Measurements from ENCODE around the gene TTC33.

Gene TTC33

DNA sequence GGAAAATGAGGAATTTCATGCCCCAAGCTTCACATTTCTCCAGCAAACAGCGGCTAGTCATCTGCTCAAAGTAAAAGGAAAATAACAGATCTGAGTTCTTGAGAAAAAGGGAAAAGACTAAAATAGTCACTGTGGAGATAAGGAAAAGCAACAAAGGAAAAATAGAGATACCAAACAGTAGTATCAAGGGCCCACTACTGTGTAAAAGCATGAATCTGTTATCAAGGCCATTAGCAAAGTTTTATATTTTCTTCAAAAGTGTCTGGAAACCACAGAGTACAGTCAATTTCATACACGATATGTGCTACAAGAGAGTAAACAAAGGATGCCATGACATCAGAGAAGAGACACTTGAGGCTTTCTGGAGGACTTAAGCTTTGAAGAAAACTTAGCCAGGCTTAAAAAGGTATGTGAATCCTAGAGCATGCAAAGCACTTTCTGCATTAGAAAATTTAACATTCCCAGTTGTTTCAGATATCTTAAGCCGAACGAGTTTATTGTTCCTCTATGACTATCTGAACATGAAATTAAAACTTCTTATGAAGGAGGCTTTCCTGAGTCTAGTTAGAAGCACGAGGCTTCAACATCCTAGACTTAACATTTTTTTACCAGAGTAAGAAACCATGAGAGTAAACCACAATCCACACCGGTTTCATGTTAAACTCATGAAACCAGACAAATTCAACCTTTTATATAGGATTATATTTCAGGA is 1.2 kb downstream of the TTC33 start:
- peak overlapping the region; percentile 97 for H3K4me3 ChIP-seq (ENCODE audit: low read depth, low read length)
- TF ChIP-seq CTCF (IDR thresholded peaks at IDR 0.05; ENCODE audit: borderline replicate concordance, insufficient read depth, low read depth, low read length) = no peak

GRCh38 chr5:40746703-40747102 is 9.1 kb downstream of the TTC33 start:
- no peak for TF ChIP-seq CTCF (IDR thresholded peaks at IDR 0.05; ENCODE audit: borderline replicate concordance, insufficient read depth, low read depth, low read length)
- no peak overlapping the region for H3K4me3 ChIP-seq (ENCODE audit: low read depth, low read length)

DNA sequence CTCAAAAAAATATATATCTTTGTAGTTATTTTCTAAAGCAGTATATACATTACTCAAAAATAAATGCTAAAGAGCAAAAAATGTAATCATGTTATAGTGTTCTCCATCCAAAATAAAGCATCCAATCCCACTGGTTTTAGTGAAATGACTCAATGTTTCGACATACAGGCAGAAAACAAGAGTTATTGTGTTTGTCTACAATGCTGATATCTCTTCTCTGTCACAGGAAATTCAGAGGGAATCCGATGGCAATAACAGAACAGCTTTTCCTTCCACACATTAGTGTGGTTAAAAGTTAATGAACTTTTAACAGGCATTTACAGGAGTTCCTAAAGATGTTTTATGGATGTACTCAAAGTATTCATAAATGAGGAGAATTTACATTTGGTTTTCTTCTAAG is 12.0 kb downstream of the TTC33 start:
- no peak overlapping the region for H3K4me3 ChIP-seq (ENCODE audit: low read depth, low read length)
- TF ChIP-seq CTCF (IDR thresholded peaks at IDR 0.05; ENCODE audit: borderline replicate concordance, insufficient read depth, low read depth, low read length) = no peak

DNA sequence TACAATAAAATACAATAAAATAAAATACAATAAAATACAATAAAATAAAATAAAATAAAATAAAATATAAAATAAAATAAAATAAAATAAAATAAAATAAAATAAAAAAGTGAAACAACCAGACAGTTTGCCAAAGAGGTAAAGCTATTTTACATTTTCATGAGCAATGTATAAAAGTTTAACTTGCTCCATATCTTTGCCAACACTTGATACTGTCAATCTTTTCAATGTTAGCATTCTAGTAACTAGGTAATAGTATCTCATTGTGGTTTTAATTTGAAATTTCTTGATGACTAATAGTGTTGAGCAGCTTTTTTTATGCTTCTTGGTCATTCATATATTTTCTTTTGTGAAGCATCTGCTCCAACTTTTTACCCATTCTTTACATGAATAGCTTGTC is 17.3 kb downstream of the TTC33 start:
- H3K4me3 ChIP-seq (ENCODE audit: low read depth, low read length) = no peak overlapping the region
- no peak for TF ChIP-seq CTCF (IDR thresholded peaks at IDR 0.05; ENCODE audit: borderline replicate concordance, insufficient read depth, low read depth, low read length)

DNA sequence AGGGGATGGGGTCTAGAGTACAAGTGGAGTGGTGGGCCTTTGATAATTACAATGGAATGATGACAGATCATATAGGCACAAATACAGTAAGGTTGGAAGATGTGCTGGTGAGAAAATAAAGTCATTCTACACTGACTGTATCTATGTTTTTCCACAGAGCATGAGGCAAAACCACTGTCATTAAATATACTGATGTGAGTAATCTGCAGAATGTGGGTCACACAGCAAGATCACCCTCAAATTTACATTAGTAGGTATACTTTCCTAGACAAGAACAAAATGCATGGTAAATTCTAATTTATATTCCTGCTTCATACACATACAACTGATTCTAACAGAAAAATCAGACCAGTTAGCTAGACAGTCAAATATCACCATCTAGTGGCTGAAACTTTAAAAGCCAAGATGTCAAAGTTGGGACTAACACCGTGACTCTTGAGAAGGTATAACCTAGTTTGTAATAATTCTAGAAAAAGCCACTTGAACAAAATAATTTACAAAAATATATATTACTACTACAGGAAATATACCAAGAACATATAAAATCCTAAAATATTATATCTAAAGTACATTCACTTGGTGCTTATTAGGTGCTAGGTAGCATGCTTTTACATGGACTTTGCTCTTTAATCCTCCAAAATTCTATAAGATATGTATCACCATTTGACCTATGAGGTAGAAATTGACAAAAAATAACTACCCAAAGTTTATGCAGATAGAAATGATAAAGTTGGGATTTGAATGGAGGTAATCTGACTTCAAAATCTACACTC is 19.5 kb downstream of the TTC33 start:
- peak; percentile 40; the same call in 1 of the 2 replicates for TF ChIP-seq CTCF (IDR thresholded peaks at IDR 0.05; ENCODE audit: borderline replicate concordance, insufficient read depth, low read depth, low read length)
- H3K4me3 ChIP-seq (ENCODE audit: low read depth, low read length) = no peak overlapping the region

GRCh38 chr5:40735609-40736008 is 20.2 kb downstream of the TTC33 start:
- TF ChIP-seq CTCF (IDR thresholded peaks at IDR 0.05; ENCODE audit: borderline replicate concordance, insufficient read depth, low read depth, low read length) = no peak

DNA sequence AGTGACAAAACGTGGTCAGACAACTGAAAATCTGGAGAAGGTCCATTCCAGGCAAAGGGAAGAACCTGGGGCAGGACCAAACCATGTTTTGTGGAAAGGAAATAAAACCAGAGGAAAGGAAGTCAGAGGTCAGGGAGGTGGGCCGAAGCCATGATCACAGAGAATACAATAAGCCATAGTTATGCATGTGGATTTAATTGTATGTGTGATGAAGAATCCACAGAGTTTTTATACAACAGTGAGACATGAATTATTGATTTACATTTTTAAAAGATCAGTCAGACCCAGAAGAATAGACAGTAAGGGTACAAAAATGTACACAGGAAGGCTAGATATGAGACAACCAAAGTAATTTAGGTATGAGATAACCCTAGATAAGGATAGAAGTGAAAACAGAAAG is 20.8 kb downstream of the TTC33 start:
- no peak overlapping the region for H3K4me3 ChIP-seq (ENCODE audit: low read depth, low read length)
- no peak for TF ChIP-seq CTCF (IDR thresholded peaks at IDR 0.05; ENCODE audit: borderline replicate concordance, insufficient read depth, low read depth, low read length)

More at GRCh38 chr5:40735609-40736008, 20.2 kb downstream of the TTC33 start:
- H3K4me3 ChIP-seq (ENCODE audit: low read depth, low read length) = no peak overlapping the region
